Natural killer cell (primary cell): ENCODE measurements around the gene CDC26. TPM values are rescaled to one million over a fixed set of nuclear protein-coding genes. Genes with fewer than 3 reads are reported as not detected.

Source experiments
- ATAC-seq, 3 donors: fragments of 150-1000 bp in 2 of 3; fragments of 200-7000 bp in 1 of 3; cut with Tn5 transposase; 1 replicate in 1 of 3; 2 replicates in 2 of 3; pipeline ENCODE4 v1.10.0; 2021; ENCODE audit warnings: mild to moderate bottlenecking in 2 of 3, moderate library complexity in 2 of 3
- DNase-seq, 2 donors: peaks; one replicate each; pipeline versions ENCODE4 v3.0.0 to v3.0.0-alpha.2; 2013 to 2021; ENCODE audit warnings: mixed read lengths in 1 of 2
- H3K27ac ChIP-seq: one replicate; pipeline ENCODE4 v1.5.1; 2013; ENCODE audit warnings: mild to moderate bottlenecking, low read length
- H3K27me3 ChIP-seq: one replicate; pipeline ENCODE4 v1.6.1; 2013; ENCODE audit warnings: low read length; ENCODE audit not compliant: control insufficient read depth, insufficient read depth
- H3K36me3 ChIP-seq: one replicate; pipeline ENCODE4 v1.6.1; 2013; ENCODE audit warnings: low read length; ENCODE audit not compliant: control insufficient read depth, insufficient read depth
- H3K4me1 ChIP-seq: one replicate; pipeline ENCODE4 v1.6.1; 2013; ENCODE audit warnings: low read length; ENCODE audit not compliant: control insufficient read depth, insufficient read depth
- H3K4me3 ChIP-seq: one replicate; pipeline ENCODE4 v1.5.1; 2013; ENCODE audit warnings: low read length
- H3K9me3 ChIP-seq: one replicate; pipeline ENCODE4 v1.6.1; 2013; ENCODE audit warnings: low read length; ENCODE audit not compliant: control insufficient read depth, insufficient read depth
- H3K27ac Mint-ChIP-seq, 2 donors: one replicate each; pipeline ENCODE4 v1.8.0; 2022; ENCODE audit warnings: mild to moderate bottlenecking in 2 of 2, mixed read lengths in 2 of 2, moderate library complexity in 1 of 2
- H3K27me3 Mint-ChIP-seq, 2 donors: one replicate each; pipeline ENCODE4 v1.8.0; 2022; ENCODE audit warnings: low read depth in 2 of 2, mixed read lengths in 2 of 2
- H3K36me3 Mint-ChIP-seq: one replicate; pipeline ENCODE4 v1.8.0; 2022; ENCODE audit warnings: mixed read lengths
- H3K4me1 Mint-ChIP-seq, 2 donors: one replicate each; pipeline ENCODE4 v1.8.0; 2022; ENCODE audit warnings: mixed read lengths in 2 of 2
- H3K4me3 Mint-ChIP-seq: one replicate; pipeline ENCODE4 v1.8.0; 2022; ENCODE audit warnings: mild to moderate bottlenecking, moderate library complexity, mixed read lengths
- H3K9me3 Mint-ChIP-seq, 2 donors: one replicate each; pipeline ENCODE4 v1.8.0; 2022; ENCODE audit warnings: mixed read lengths in 2 of 2
- CTCF ChIP-seq: fragments of 200-600 bp; IDR thresholded peaks from one replicate; pipeline ENCODE4 v1.8.0; 2022; ENCODE audit warnings: antibody characterized with exemption
- WGBS: methylation state at CpG from one replicate; pipeline ENCODE4 v1.1.7; 2013; ENCODE audit warnings: missing lambda C conversion rate; ENCODE audit not compliant: insufficient coverage; 5-methylcytosine and 5-hydroxymethylcytosine counted together
- intact Hi-C: fragments of 100-400 bp; cut with micrococcal nuclease; formaldehyde crosslinking; loops from one replicate; pipeline ENCODE4 v1.14.2; 2022
- total RNA-seq, 4 donors: library from RNA; stranded (reverse); fragments of 120-200 nt in 1 of 4; gene quantifications; one replicate each; pipeline versions ENCODE4 v1.2.3 to v1.2.4, GENCODE V29; 2013 to 2022

CDC26 gene
- total RNA-seq, 3 donors from 2014 or later (not counting 1 experiment from before 2014, with no cell fraction given) = 16.8 to 24.8 (median 21.5) TPM

GRCh38 chr9:113301548-113301947 lies 26.2 kb upstream of the CDC26 start:
- Mint-ChIP-seq H3K9me3 (no peaks in the 10 kb centered on the region), H3K27me3 (peaks cover 9 to 26% of the 10 kb centered on the region in 2 donors), H3K36me3 (no peaks in the 10 kb centered on the region), H3K27ac (no peak overlapping the region), H3K4me1 (no peaks in the 10 kb centered on the region), H3K4me3 (no peak overlapping the region)
- Histone ChIP-seq H3K4me1 (no peaks in the 10 kb centered on the region), H3K27me3 (no peaks in the 10 kb centered on the region), H3K36me3 (no peaks in the 10 kb centered on the region), H3K27ac (no peak overlapping the region), H3K4me3 (no peak overlapping the region), H3K9me3 (no peaks in the 10 kb centered on the region)
- DNase-seq (no peak), ATAC-seq (no peak)
- intact Hi-C loops = no loop called here
- WGBS = 89% methylated on average over 7 of the region's 8 CpGs
- no peak for TF ChIP-seq CTCF

GRCh38 chr9:113299800-113300292 lies 24.5 kb upstream of the CDC26 start:
- ATAC-seq (no peak), DNase-seq (no peak)
- Histone ChIP-seq H3K27ac (no peak overlapping the region), H3K9me3 (no peaks in the 10 kb centered on the region), H3K4me1 (no peaks in the 10 kb centered on the region), H3K27me3 (no peaks in the 10 kb centered on the region), H3K36me3 (no peaks in the 10 kb centered on the region), H3K4me3 (no peak overlapping the region)
- H3K27me3 Mint-ChIP-seq = peaks cover 7 to 26% of the 10 kb centered on the region in 2 donors
- no peak for TF ChIP-seq CTCF
- H3K4me3 Mint-ChIP-seq = no peak overlapping the region
- 44% methylated on average over 8 of the region's 8 CpGs for WGBS
- intact Hi-C loops = loop anchor here (10.0 kb wide), 1 partner anchor 45 kb away; the partner anchor contains the start of genes BSPRY and WDR31
- no peaks in the 10 kb centered on the region for H3K9me3 Mint-ChIP-seq
- no peaks in the 10 kb centered on the region for H3K4me1 Mint-ChIP-seq
- H3K27ac Mint-ChIP-seq = no peak overlapping the region
- H3K36me3 Mint-ChIP-seq = no peaks in the 10 kb centered on the region

DNA sequence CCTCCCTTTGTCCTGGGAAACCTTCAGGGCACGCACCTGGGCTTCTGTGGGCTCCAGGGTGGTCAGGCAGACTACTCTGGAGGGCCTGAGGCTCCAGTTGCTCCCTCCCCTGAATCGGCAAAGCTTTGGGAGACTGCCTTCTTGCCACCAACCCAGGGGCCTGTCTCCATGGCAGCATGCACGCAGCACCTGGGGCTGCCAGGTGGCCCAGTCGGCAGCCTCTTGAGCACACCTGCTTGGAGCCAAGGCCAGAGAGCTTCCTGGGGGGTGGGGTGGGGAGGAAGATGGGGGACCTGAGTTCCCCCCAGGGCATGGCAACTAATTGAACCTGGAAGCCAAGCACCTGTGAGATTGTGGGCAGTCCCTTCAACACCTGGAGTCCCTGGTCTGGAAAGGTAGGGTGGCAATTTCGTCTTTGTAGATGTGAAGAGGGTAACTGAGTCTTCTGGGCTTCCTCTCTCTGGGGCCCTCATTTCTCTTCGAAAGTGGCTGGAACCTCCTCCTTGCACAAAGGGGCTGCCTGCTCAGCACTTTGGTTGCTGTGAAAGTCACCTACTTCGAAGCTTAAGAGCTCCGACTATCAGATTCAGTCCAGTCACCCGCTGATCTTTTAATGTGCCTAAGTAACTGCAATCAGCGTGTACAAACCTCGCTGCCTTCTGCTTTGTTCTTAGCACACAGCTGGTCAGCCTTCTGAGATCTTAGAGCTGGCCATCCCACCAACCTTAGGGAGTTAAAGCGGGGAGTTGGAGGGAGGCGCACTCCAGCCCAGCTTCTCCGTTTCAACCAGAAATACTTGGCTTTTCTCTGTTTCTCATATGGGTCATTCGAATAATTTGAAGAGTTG lies 23.8 kb upstream of the CDC26 start:
- ATAC-seq = no peak
- Histone ChIP-seq H3K36me3 (no peaks in the 10 kb centered on the region), H3K4me1 (no peaks in the 10 kb centered on the region), H3K27ac (no peak overlapping the region), H3K27me3 (no peaks in the 10 kb centered on the region), H3K9me3 (no peaks in the 10 kb centered on the region), H3K4me3 (no peak overlapping the region)
- WGBS = 88% methylated on average over 14 of the region's 15 CpGs
- intact Hi-C loops = loop anchor here (10.0 kb wide), 1 partner anchor 46 kb away; the partner anchor contains the start of genes BSPRY and WDR31
- DNase-seq = no peak
- Mint-ChIP-seq H3K4me3 (no peak overlapping the region), H3K27me3 (peaks cover 7 to 26% of the 10 kb centered on the region in 2 donors), H3K36me3 (no peaks in the 10 kb centered on the region), H3K9me3 (no peaks in the 10 kb centered on the region), H3K4me1 (no peaks in the 10 kb centered on the region), H3K27ac (no peak overlapping the region)
- TF ChIP-seq CTCF = no peak
